ENCODE results near the gene ENO2.

GRCh38 chr12:6872073-6873048 is 42.0 kb upstream of the ENO2 start:
- peak; percentile 71 for TF ChIP-seq CTCF (IDR thresholded peaks at IDR 0.05; ENCODE audit: insufficient read depth, low read length)
- no peak for TF ChIP-seq GABPA (IDR thresholded peaks at IDR 0.05; ENCODE audit: low read depth)
